ENCODE measurements around the gene ZNF576. TPM values are rescaled to one million over a fixed set of nuclear protein-coding genes. Genes with fewer than 3 reads are reported as not detected.

ZNF576 gene
- total and polyA plus RNA-seq, 3 experiments from 2014 or later: 9.3 to 20.9 (median 19.5) TPM

GRCh38 chr19:43616954-43617353 lies 20.6 kb downstream of the ZNF576 start:
- no peak overlapping the region for H3K4me3 ChIP-seq (ENCODE audit: low read length)
- peaks cover 41 to 68% (median 43%) of the 10 kb centered on the region in 3 donors for H3K4me1 Mint-ChIP-seq
- ChIA-PET POLR2A (interaction anchor here (0.6 kb wide), 1 partner anchor 190 kb away, joined by 3 read pairs; no protein-coding TSS in a partner anchor), CTCF (interaction anchor here (1.6 kb wide), 1 partner anchor 98 kb away, joined by 3 read pairs; no protein-coding TSS in a partner anchor)
- peak overlapping the region in 6 of 8 donors; percentile 12 to 90 (median 43) for H3K27ac Mint-ChIP-seq
- no peaks in the 10 kb centered on the region for H3K27me3 ChIP-seq (ENCODE audit: insufficient read depth, low read length, poor library complexity, severe bottlenecking)
- H3K4me1 ChIP-seq (ENCODE audit: insufficient read depth, low read length): peaks cover 22% of the 10 kb centered on the region
- DNase-seq: no peak
- H3K9me3 Mint-ChIP-seq: no peaks in the 10 kb centered on the region
- H3K27ac ChIP-seq (ENCODE audit: low read depth, low read length): no peak overlapping the region
- peak overlapping the region in 3 of 7 donors; percentile 16 to 61 (median 52) for H3K4me3 Mint-ChIP-seq
- H3K36me3 ChIP-seq (ENCODE audit: insufficient read depth, low read length): peaks cover 1% of the 10 kb centered on the region
- H3K27me3 Mint-ChIP-seq: no peaks in the 10 kb centered on the region
- H3K36me3 Mint-ChIP-seq: peaks cover 0 to 35% (median 8%) of the 10 kb centered on the region in 3 donors
- H3K9me3 ChIP-seq (ENCODE audit: low read length): no peaks in the 10 kb centered on the region

GRCh38 chr19:43618921-43619261 lies 22.5 kb downstream of the ZNF576 start:
- Mint-ChIP-seq H3K4me1 (peaks cover 29 to 54% (median 29%) of the 10 kb centered on the region in 3 donors), H3K9me3 (no peaks in the 10 kb centered on the region), H3K27ac (peak overlapping the region; percentile 89 to 99 (median 98)), H3K36me3 (peaks cover 0 to 17% (median 0%) of the 10 kb centered on the region in 3 donors), H3K27me3 (no peaks in the 10 kb centered on the region), H3K4me3 (peak overlapping the region; percentile 96 to 99 (median 98))
- ChIA-PET POLR2A (interaction anchor here (1.0 to 1.4 kb wide), 2 partner anchors 23 to 115 kb away, joined by 3 to 4 read pairs; partner anchors contain the start of genes IRGQ and ZNF576), CTCF (interaction anchor here (0.8 to 1.6 kb wide), 3 partner anchors 24 to 64 kb away, joined by 3 to 6 read pairs (median 5); no protein-coding TSS in a partner anchor)
- H3K9me3 ChIP-seq (ENCODE audit: low read length): no peaks in the 10 kb centered on the region
- peak overlapping the region; percentile 91 for H3K27ac ChIP-seq (ENCODE audit: low read depth, low read length)
- H3K4me1 ChIP-seq (ENCODE audit: insufficient read depth, low read length): peaks cover 22% of the 10 kb centered on the region
- no peaks in the 10 kb centered on the region for H3K27me3 ChIP-seq (ENCODE audit: insufficient read depth, low read length, poor library complexity, severe bottlenecking)
- no peaks in the 10 kb centered on the region for H3K36me3 ChIP-seq (ENCODE audit: insufficient read depth, low read length)
- H3K4me3 ChIP-seq (ENCODE audit: low read length): peak overlapping the region; percentile 66
- no peak for DNase-seq

- DNase-seq: peak; percentile 82 to 92 (median 86)
- Mint-ChIP-seq H3K27me3 (no peaks in the 10 kb centered on the region), H3K9me3 (no peaks in the 10 kb centered on the region), H3K4me3 (peak within 1 kb of the TSS; percentile 96 to 99 (median 98)), H3K36me3 (peaks cover 0 to 12% (median 0%) of the 10 kb centered on the region in 3 donors), H3K27ac (peak within 1 kb of the TSS; percentile 89 to 99 (median 98)), H3K4me1 (peaks cover 27 to 54% (median 30%) of the 10 kb centered on the region in 3 donors)
- H3K9me3 ChIP-seq (ENCODE audit: low read length): no peaks in the 10 kb centered on the region
- POLR2A ChIA-PET: interaction anchor here (0.6 kb wide), 1 partner anchor 22 kb away, joined by 4 read pairs; no protein-coding TSS in a partner anchor
- H3K36me3 ChIP-seq (ENCODE audit: insufficient read depth, low read length): no peaks in the 10 kb centered on the region
- CTCF ChIA-PET: no interaction called here
- no peaks in the 10 kb centered on the region for H3K27me3 ChIP-seq (ENCODE audit: insufficient read depth, low read length, poor library complexity, severe bottlenecking)
- peak within 1 kb of the TSS; percentile 91 for H3K27ac ChIP-seq (ENCODE audit: low read depth, low read length)
- H3K4me3 ChIP-seq (ENCODE audit: low read length): peak within 1 kb of the TSS; percentile 66
- peaks cover 24% of the 10 kb centered on the region for H3K4me1 ChIP-seq (ENCODE audit: insufficient read depth, low read length)
Measured at GRCh38 chr19:43619262-43620060, 23.1 kb downstream of the ZNF576 start, which contains the start of gene ZNF428. ZNF428 (minus strand) TSS chr19:43619629; CDS start chr19:43614304, 5,325 bp downstream.

GRCh38 chr19:43620061-43621001 lies 23.9 kb downstream of the ZNF576 start:
- POLR2A ChIA-PET: interaction anchor here (0.6 to 0.7 kb wide), 5 partner anchors 21 to 181 kb away, joined by 3 to 4 read pairs (median 3); no protein-coding TSS in a partner anchor
- H3K4me3 Mint-ChIP-seq: peak overlapping the region; percentile 96 to 99 (median 98)
- peak overlapping the region; percentile 89 to 99 (median 98) for H3K27ac Mint-ChIP-seq
- peak in 3 of 5 donors; percentile 76 to 90 (median 83) for DNase-seq
- peaks cover 33 to 57% (median 37%) of the 10 kb centered on the region in 3 donors for H3K4me1 Mint-ChIP-seq
- H3K27me3 Mint-ChIP-seq: no peaks in the 10 kb centered on the region
- no peaks in the 10 kb centered on the region for H3K9me3 Mint-ChIP-seq
- Histone ChIP-seq H3K27ac (ENCODE audit: low read depth, low read length) (peak overlapping the region; percentile 91), H3K4me1 (ENCODE audit: insufficient read depth, low read length) (peaks cover 31% of the 10 kb centered on the region), H3K9me3 (ENCODE audit: low read length) (no peaks in the 10 kb centered on the region), H3K4me3 (ENCODE audit: low read length) (peak overlapping the region; percentile 66), H3K27me3 (ENCODE audit: insufficient read depth, low read length, poor library complexity, severe bottlenecking) (no peaks in the 10 kb centered on the region), H3K36me3 (ENCODE audit: insufficient read depth, low read length) (no peaks in the 10 kb centered on the region)
- CTCF ChIA-PET: interaction anchor here (0.6 kb wide), 1 partner anchor 63 kb away, joined by 3 read pairs; no protein-coding TSS in a partner anchor
- H3K36me3 Mint-ChIP-seq: peaks cover 0 to 11% (median 0%) of the 10 kb centered on the region in 3 donors

- Histone ChIP-seq H3K36me3 (ENCODE audit: insufficient read depth, low read length) (no peaks in the 10 kb centered on the region), H3K4me1 (ENCODE audit: insufficient read depth, low read length) (peaks cover 28% of the 10 kb centered on the region), H3K27ac (ENCODE audit: low read depth, low read length) (no peak overlapping the region), H3K4me3 (ENCODE audit: low read length) (no peak overlapping the region), H3K9me3 (ENCODE audit: low read length) (no peaks in the 10 kb centered on the region), H3K27me3 (ENCODE audit: insufficient read depth, low read length, poor library complexity, severe bottlenecking) (no peaks in the 10 kb centered on the region)
- peaks cover 31 to 47% (median 31%) of the 10 kb centered on the region in 3 donors for H3K4me1 Mint-ChIP-seq
- peaks cover 0 to 11% (median 0%) of the 10 kb centered on the region in 3 donors for H3K36me3 Mint-ChIP-seq
- DNase-seq: no peak
- ChIA-PET CTCF (no interaction called here), POLR2A (no interaction called here)
- H3K27me3 Mint-ChIP-seq: peaks cover 6 to 7% of the 10 kb centered on the region in 2 donors
- H3K4me3 Mint-ChIP-seq: no peak overlapping the region
- peak overlapping the region in 2 of 8 donors; percentile 38 to 90 for H3K27ac Mint-ChIP-seq
- no peaks in the 10 kb centered on the region for H3K9me3 Mint-ChIP-seq
Measured at GRCh38 chr19:43622070-43622469, 25.7 kb downstream of the ZNF576 start.

- POLR2A ChIA-PET: no interaction called here
- peaks cover 7 to 14% of the 10 kb centered on the region in 2 donors for H3K27me3 Mint-ChIP-seq
Measured at GRCh38 chr19:43622956-43623355, 26.6 kb downstream of the ZNF576 start.

GRCh38 chr19:43623889-43624670 lies 27.7 kb downstream of the ZNF576 start:
- Histone ChIP-seq H3K9me3 (ENCODE audit: low read length) (no peaks in the 10 kb centered on the region), H3K27ac (ENCODE audit: low read depth, low read length) (no peak overlapping the region), H3K4me1 (ENCODE audit: insufficient read depth, low read length) (peaks cover 20% of the 10 kb centered on the region), H3K27me3 (ENCODE audit: insufficient read depth, low read length, poor library complexity, severe bottlenecking) (no peaks in the 10 kb centered on the region), H3K4me3 (ENCODE audit: low read length) (no peak overlapping the region), H3K36me3 (ENCODE audit: insufficient read depth, low read length) (no peaks in the 10 kb centered on the region)
- ChIA-PET CTCF (no interaction called here), POLR2A (no interaction called here)
- Mint-ChIP-seq H3K4me3 (peak overlapping the region in 3 of 7 donors; percentile 20 to 63 (median 24)), H3K27ac (peak overlapping the region in 5 of 8 donors; percentile 29 to 87 (median 62)), H3K27me3 (peaks cover 9 to 14% of the 10 kb centered on the region in 2 donors), H3K4me1 (peaks cover 26 to 38% (median 27%) of the 10 kb centered on the region in 3 donors), H3K9me3 (no peaks in the 10 kb centered on the region), H3K36me3 (peaks cover 0 to 8% (median 0%) of the 10 kb centered on the region in 3 donors)
- DNase-seq: no peak

More at GRCh38 chr19:43622956-43623355, 26.6 kb downstream of the ZNF576 start:
- Mint-ChIP-seq H3K9me3 (no peaks in the 10 kb centered on the region), H3K4me3 (no peak overlapping the region), H3K27ac (no peak overlapping the region), H3K36me3 (peaks cover 0 to 11% (median 0%) of the 10 kb centered on the region in 3 donors), H3K4me1 (peaks cover 31 to 47% (median 31%) of the 10 kb centered on the region in 3 donors)
- H3K36me3 ChIP-seq (ENCODE audit: insufficient read depth, low read length): no peaks in the 10 kb centered on the region
- DNase-seq: no peak
- no peak overlapping the region for H3K27ac ChIP-seq (ENCODE audit: low read depth, low read length)
- CTCF ChIA-PET: no interaction called here
- no peaks in the 10 kb centered on the region for H3K27me3 ChIP-seq (ENCODE audit: insufficient read depth, low read length, poor library complexity, severe bottlenecking)
- H3K4me1 ChIP-seq (ENCODE audit: insufficient read depth, low read length): peaks cover 28% of the 10 kb centered on the region
- H3K9me3 ChIP-seq (ENCODE audit: low read length): no peaks in the 10 kb centered on the region
- no peak overlapping the region for H3K4me3 ChIP-seq (ENCODE audit: low read length)

Data from CD8-positive, alpha-beta memory T cell (primary cell).